MCF 10A (cell line): ENCODE data around the gene MYO10. TPM values are rescaled to one million over a fixed set of nuclear protein-coding genes. Genes with fewer than 3 reads are reported as not detected.

Experiments
- BruUV-seq: library from RNA; stranded (reverse); fragments of 400-500 nt; replicated peaks from 2 replicates; lab custom pipeline; 2021; lab: Mats Ljungman, UMichigan
- CTCF ChIA-PET: fragments of 300-600 bp; sonication (Branson Sonifier 250); formaldehyde crosslinking; extraction: SDS; loops from one replicate; lab custom pipeline; 2021; ENCODE audit warnings: antibody characterized with exemption, inconsistent platforms; lab: Yijun Ruan, JAX
- POLR2A ChIA-PET: fragments of 300-600, 350-650 bp; sonication (Branson Sonifier 250); formaldehyde crosslinking; extraction: SDS; loops from one replicate; lab custom pipeline; 2020; ENCODE audit warnings: antibody characterized with exemption, inconsistent platforms; lab: Yijun Ruan, JAX
- DNase-seq: peaks from one replicate; pipeline ENCODE4 v3.0.0-alpha.2; 2018; ENCODE audit not compliant: unreplicated experiment
- H3K27ac Mint-ChIP-seq: one replicate; pipeline ENCODE4 v1.8.0; 2022; ENCODE audit warnings: mild to moderate bottlenecking, low read depth, mixed read lengths; ENCODE audit not compliant: unreplicated experiment
- H3K27me3 Mint-ChIP-seq: one replicate; pipeline ENCODE4 v1.8.0; 2022; ENCODE audit warnings: mixed read lengths; ENCODE audit not compliant: insufficient read depth, unreplicated experiment
- H3K36me3 Mint-ChIP-seq: one replicate; pipeline ENCODE4 v1.8.0; 2022; ENCODE audit warnings: mild to moderate bottlenecking, moderate library complexity, mixed read lengths; ENCODE audit not compliant: insufficient read depth, unreplicated experiment
- H3K4me1 Mint-ChIP-seq: one replicate; pipeline ENCODE4 v1.8.0; 2022; ENCODE audit warnings: mixed read lengths; ENCODE audit not compliant: insufficient read depth, unreplicated experiment
- H3K4me3 Mint-ChIP-seq: one replicate; pipeline ENCODE4 v1.8.0; 2022; ENCODE audit warnings: mild to moderate bottlenecking, moderate library complexity, mixed read lengths; ENCODE audit not compliant: unreplicated experiment
- H3K9me3 Mint-ChIP-seq: one replicate; pipeline ENCODE4 v1.8.0; 2022; ENCODE audit warnings: mixed read lengths; ENCODE audit not compliant: unreplicated experiment
- intact Hi-C: fragments of 100-400 bp; cut with micrococcal nuclease; formaldehyde crosslinking; loops from 2 replicates; pipeline ENCODE4 v1.14.1; 2022
- total RNA-seq: library from RNA; stranded (reverse); gene quantifications from 2 replicates; pipeline ENCODE4 v1.2.3, GENCODE V29; 2022
- TF ChIP-seq, protein P1 (sequence below): fragments of 200-600 bp; IDR thresholded peaks from one replicate; pipeline ENCODE4 v1.8.0; 2022; ENCODE audit warnings: antibody characterized with exemption, mild to moderate bottlenecking; ENCODE audit not compliant: unreplicated experiment

Gene MYO10
- total RNA-seq, 1 experiment from 2014 or later = 35.7 TPM

DNA sequence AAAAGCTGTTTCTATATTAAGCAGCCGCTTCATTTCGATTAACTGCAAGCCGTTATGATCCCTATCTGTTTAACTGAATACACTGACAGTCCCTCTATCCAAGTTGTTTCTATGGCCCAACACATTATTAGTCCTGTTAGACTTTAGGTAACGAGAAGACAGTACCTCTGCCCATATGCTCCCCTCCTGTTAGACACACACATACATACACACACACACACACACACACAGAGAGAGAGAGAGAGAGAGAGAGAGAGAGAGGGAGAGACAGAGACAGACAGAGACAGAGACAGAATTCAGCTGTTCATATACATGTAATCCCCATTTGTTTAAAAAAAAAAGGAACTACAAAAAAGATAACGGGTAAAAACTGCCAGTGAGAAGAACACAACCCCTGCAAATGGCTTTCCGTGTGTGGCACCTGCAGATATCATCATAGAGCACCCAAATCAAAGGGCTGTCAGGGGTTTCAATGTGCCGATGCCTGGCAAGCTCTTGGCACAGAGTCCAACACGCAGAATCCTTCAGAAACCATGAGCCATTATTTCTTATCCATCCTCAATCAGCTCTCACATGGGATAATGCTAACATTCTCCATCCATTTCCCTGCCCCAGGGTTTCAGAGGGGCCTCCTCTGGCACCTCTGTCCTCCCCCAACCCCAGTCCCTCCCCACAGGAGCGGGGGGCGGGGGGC, 144.0 kb downstream of the MYO10 start:
- POLR2A ChIA-PET = interaction anchor here (0.7 to 1.7 kb wide), 5 partner anchors 50 to 398 kb away, joined by 3 to 7 read pairs (median 4); no protein-coding TSS in a partner anchor
- no TSS peak for BruUV-seq
- Mint-ChIP-seq H3K9me3 (no peaks in the 10 kb centered on the region), H3K4me3 (no peak overlapping the region), H3K27me3 (no peaks in the 10 kb centered on the region), H3K4me1 (peaks cover 33% of the 10 kb centered on the region), H3K36me3 (no peaks in the 10 kb centered on the region), H3K27ac (no peak overlapping the region)
- CTCF ChIA-PET = interaction anchor here (0.6 to 4.6 kb wide), 26 partner anchors 9 to 1386 kb away, joined by 3 to 120 read pairs (median 4); no protein-coding TSS in a partner anchor
- intact Hi-C loops = loop anchor here (1.0 to 2.0 kb wide), 4 partner anchors 53 to 398 kb away; no protein-coding TSS in a partner anchor
- no peak for DNase-seq
- TF ChIP-seq, protein P1, sequence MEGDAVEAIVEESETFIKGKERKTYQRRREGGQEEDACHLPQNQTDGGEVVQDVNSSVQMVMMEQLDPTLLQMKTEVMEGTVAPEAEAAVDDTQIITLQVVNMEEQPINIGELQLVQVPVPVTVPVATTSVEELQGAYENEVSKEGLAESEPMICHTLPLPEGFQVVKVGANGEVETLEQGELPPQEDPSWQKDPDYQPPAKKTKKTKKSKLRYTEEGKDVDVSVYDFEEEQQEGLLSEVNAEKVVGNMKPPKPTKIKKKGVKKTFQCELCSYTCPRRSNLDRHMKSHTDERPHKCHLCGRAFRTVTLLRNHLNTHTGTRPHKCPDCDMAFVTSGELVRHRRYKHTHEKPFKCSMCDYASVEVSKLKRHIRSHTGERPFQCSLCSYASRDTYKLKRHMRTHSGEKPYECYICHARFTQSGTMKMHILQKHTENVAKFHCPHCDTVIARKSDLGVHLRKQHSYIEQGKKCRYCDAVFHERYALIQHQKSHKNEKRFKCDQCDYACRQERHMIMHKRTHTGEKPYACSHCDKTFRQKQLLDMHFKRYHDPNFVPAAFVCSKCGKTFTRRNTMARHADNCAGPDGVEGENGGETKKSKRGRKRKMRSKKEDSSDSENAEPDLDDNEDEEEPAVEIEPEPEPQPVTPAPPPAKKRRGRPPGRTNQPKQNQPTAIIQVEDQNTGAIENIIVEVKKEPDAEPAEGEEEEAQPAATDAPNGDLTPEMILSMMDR = no peak

- peak; percentile 63 for DNase-seq
- Mint-ChIP-seq H3K9me3 (no peaks in the 10 kb centered on the region), H3K27me3 (no peaks in the 10 kb centered on the region), H3K36me3 (no peaks in the 10 kb centered on the region), H3K4me3 (no peak overlapping the region), H3K27ac (no peak overlapping the region), H3K4me1 (peaks cover 31% of the 10 kb centered on the region)
- no TSS peak for BruUV-seq
- ChIA-PET CTCF (interaction anchor here (0.5 to 4.6 kb wide), 27 partner anchors 8 to 1387 kb away, joined by 3 to 120 read pairs (median 4); no protein-coding TSS in a partner anchor), POLR2A (interaction anchor here (0.6 to 1.7 kb wide), 6 partner anchors 51 to 399 kb away, joined by 3 to 7 read pairs (median 4); no protein-coding TSS in a partner anchor)
- TF ChIP-seq, protein P1 = peak; percentile 52
- intact Hi-C loops = loop anchor here (1.0 to 2.0 kb wide), 4 partner anchors 54 to 399 kb away; no protein-coding TSS in a partner anchor
Measured at GRCh38 chr5:16791036-16791705, 144.9 kb downstream of the MYO10 start.

DNA sequence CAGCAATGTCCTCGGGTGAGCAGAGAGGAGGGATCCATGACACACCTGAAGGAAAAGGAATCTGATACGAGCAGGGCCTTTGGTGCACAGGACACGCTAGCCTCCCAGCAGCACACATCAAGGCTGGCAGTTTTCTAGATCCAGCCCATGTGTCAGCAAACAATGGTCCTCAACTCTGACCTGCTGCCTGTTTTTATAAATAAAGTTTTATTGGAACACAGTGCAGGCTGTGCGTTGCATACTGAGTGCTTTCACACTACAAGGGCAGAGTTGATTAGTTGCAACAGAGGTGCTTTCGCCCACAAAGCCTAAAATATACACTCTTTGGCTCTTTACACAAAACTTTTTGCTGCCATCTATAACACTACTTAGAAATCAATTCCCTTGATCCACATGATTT, 147.1 kb downstream of the MYO10 start:
- Mint-ChIP-seq H3K36me3 (no peaks in the 10 kb centered on the region), H3K27me3 (no peaks in the 10 kb centered on the region), H3K4me1 (peaks cover 36% of the 10 kb centered on the region), H3K27ac (peak overlapping the region; percentile 66), H3K4me3 (no peak overlapping the region), H3K9me3 (no peaks in the 10 kb centered on the region)
- DNase-seq = no peak
- intact Hi-C loops = no loop called here
- CTCF ChIA-PET = interaction anchor here (0.7 to 7.9 kb wide), 4 partner anchors 10 to 402 kb away, joined by 3 to 92 read pairs (median 4); no protein-coding TSS in a partner anchor
- POLR2A ChIA-PET = no interaction called here
- BruUV-seq = no TSS peak
- TF ChIP-seq, protein P1 = no peak

GRCh38 chr5:16787278-16787677, 148.8 kb downstream of the MYO10 start:
- Mint-ChIP-seq H3K4me1 (peaks cover 36% of the 10 kb centered on the region), H3K9me3 (no peaks in the 10 kb centered on the region), H3K36me3 (peaks cover 5% of the 10 kb centered on the region), H3K27ac (no peak overlapping the region), H3K4me3 (no peak overlapping the region), H3K27me3 (no peaks in the 10 kb centered on the region)
- ChIA-PET CTCF (interaction anchor here (0.6 to 7.9 kb wide), 8 partner anchors 10 to 1483 kb away, joined by 3 to 92 read pairs (median 4); no protein-coding TSS in a partner anchor), POLR2A (interaction anchor here (0.9 kb wide), 1 partner anchor 91 kb away, joined by 4 read pairs; no protein-coding TSS in a partner anchor)
- TF ChIP-seq, protein P1 = no peak
- DNase-seq = peak; percentile 66
- no TSS peak for BruUV-seq
- intact Hi-C loops = no loop called here
